Tibial artery (tissue), 4 donors: ENCODE measurements around the gene SAXO1.

Experiments
- DNase-seq, 2 donors: peaks; one replicate each; pipeline ENCODE4 v3.0.0-alpha.2; 2019
- H3K27ac ChIP-seq, 2 donors: fragments of 200-600 bp; sonication (generic) in 1 of 2; 1 replicate in 1 of 2; 2 replicates in 1 of 2; pipeline ENCODE4 v1.5.1; 2018 to 2019; ENCODE audit warnings: mild to moderate bottlenecking in 1 of 2
- H3K27me3 ChIP-seq, 2 donors: fragments of 200-600 bp; sonication (generic) in 1 of 2; one replicate each; pipeline versions ENCODE4 v1.5.1 to v1.6.0; 2016 to 2019
- H3K36me3 ChIP-seq, 3 donors: fragments of 200-600 bp; sonication (generic) in 2 of 3; one replicate each; pipeline ENCODE4 v1.5.1; 2016 to 2019; ENCODE audit warnings: mild to moderate bottlenecking in 2 of 3
- H3K4me1 ChIP-seq, 4 donors: fragments of 200-600 bp; sonication (generic) in 2 of 4; 1 replicate in 3 of 4; 2 replicates in 1 of 4; pipeline ENCODE4 v1.5.1; 2016 to 2019
- H3K4me3 ChIP-seq, 2 donors: fragments of 200-600 bp; sonication (generic) in 1 of 2; 1 replicate in 1 of 2; 2 replicates in 1 of 2; pipeline ENCODE4 v1.5.1; 2018 to 2019; ENCODE audit warnings: mild to moderate bottlenecking in 2 of 2
- H3K9me3 ChIP-seq, 3 donors: fragments of 200-600 bp; sonication (generic) in 1 of 3; one replicate each; pipeline ENCODE4 v1.5.1; 2016 to 2019
- CTCF ChIP-seq, 2 experiments: fragments of 200-600 bp in 1 of 2; fragments of 450-650 bp in 1 of 2; IDR thresholded peaks; one replicate each; pipeline ENCODE4 v1.5.1; 2017 to 2019; ENCODE audit warnings: antibody characterized with exemption in 2 of 2, mild to moderate bottlenecking in 1 of 2, moderate library complexity in 1 of 2
- intact Hi-C: fragments of 100-400 bp; cut with DNase I; formaldehyde crosslinking; loops from one replicate; pipeline ENCODE4 v1.15.0; 2023; ENCODE audit warnings: low total_unique reads

Gene SAXO1

GRCh38 chr9:18890372-18890771, 142.6 kb downstream of the SAXO1 start:
- Histone ChIP-seq H3K9me3 (peaks cover 0 to 6% (median 4%) of the 10 kb centered on the region in 3 donors), H3K4me1 (no peaks in the 10 kb centered on the region), H3K27me3 (no peaks in the 10 kb centered on the region), H3K36me3 (peaks cover 0 to 5% (median 0%) of the 10 kb centered on the region in 3 donors), H3K4me3 (no peak overlapping the region), H3K27ac (no peak overlapping the region)
- no peak for TF ChIP-seq CTCF (IDR thresholded peaks at IDR 0.05)
- DNase-seq: no peak
- intact Hi-C loops: no loop called here

- Histone ChIP-seq H3K9me3 (no peaks in the 10 kb centered on the region), H3K4me1 (no peaks in the 10 kb centered on the region), H3K4me3 (no peak overlapping the region), H3K36me3 (no peaks in the 10 kb centered on the region), H3K27ac (no peak overlapping the region), H3K27me3 (no peaks in the 10 kb centered on the region)
- TF ChIP-seq CTCF (IDR thresholded peaks at IDR 0.05): no peak
- intact Hi-C loops: no loop called here
- DNase-seq: no peak
Measured at GRCh38 chr9:18889550-18889949, 143.5 kb downstream of the SAXO1 start.

GRCh38 chr9:18888290-18888689, 144.7 kb downstream of the SAXO1 start:
- H3K27ac ChIP-seq: no peak overlapping the region
- H3K27me3 ChIP-seq: no peaks in the 10 kb centered on the region
- no peak for DNase-seq
- no peaks in the 10 kb centered on the region for H3K4me1 ChIP-seq
- intact Hi-C loops: no loop called here
- H3K4me3 ChIP-seq: no peak overlapping the region
- TF ChIP-seq CTCF (IDR thresholded peaks at IDR 0.05): no peak
- H3K36me3 ChIP-seq: no peaks in the 10 kb centered on the region
- no peaks in the 10 kb centered on the region for H3K9me3 ChIP-seq

- H3K36me3 ChIP-seq: no peaks in the 10 kb centered on the region
- H3K9me3 ChIP-seq: no peaks in the 10 kb centered on the region
- no peak overlapping the region for H3K27ac ChIP-seq
- intact Hi-C loops: no loop called here
- no peak overlapping the region for H3K4me3 ChIP-seq
- H3K4me1 ChIP-seq: no peaks in the 10 kb centered on the region
- no peak for TF ChIP-seq CTCF (IDR thresholded peaks at IDR 0.05)
- H3K27me3 ChIP-seq: no peaks in the 10 kb centered on the region
- no peak for DNase-seq
Measured at GRCh38 chr9:18887546-18887945, 145.5 kb downstream of the SAXO1 start.

GRCh38 chr9:18881758-18882157, 151.3 kb downstream of the SAXO1 start:
- intact Hi-C loops: no loop called here
- H3K4me3 ChIP-seq: no peak overlapping the region
- H3K4me1 ChIP-seq: no peaks in the 10 kb centered on the region
- DNase-seq: no peak
- no peaks in the 10 kb centered on the region for H3K27me3 ChIP-seq
- no peaks in the 10 kb centered on the region for H3K9me3 ChIP-seq
- no peaks in the 10 kb centered on the region for H3K36me3 ChIP-seq
- no peak for TF ChIP-seq CTCF (IDR thresholded peaks at IDR 0.05)
- H3K27ac ChIP-seq: no peak overlapping the region

- Histone ChIP-seq H3K4me1 (no peaks in the 10 kb centered on the region), H3K9me3 (no peaks in the 10 kb centered on the region), H3K27me3 (no peaks in the 10 kb centered on the region), H3K36me3 (no peaks in the 10 kb centered on the region), H3K27ac (no peak overlapping the region), H3K4me3 (no peak overlapping the region)
- intact Hi-C loops: no loop called here
- DNase-seq: no peak
- no peak for TF ChIP-seq CTCF (IDR thresholded peaks at IDR 0.05)
Measured at GRCh38 chr9:18877984-18878383, 155.0 kb downstream of the SAXO1 start.
